SU-DHL-6 (cell line): ENCODE results near the gene PIAS2.

Source experiments
- H2AFZ ChIP-seq: fragments of 200-600 bp; sonication (generic); 2 replicates; pipeline ENCODE4 v1.6.1; 2014; ENCODE audit warnings: low read depth, mild to moderate bottlenecking, moderate library complexity, mixed read lengths, antibody characterized with exemption, low read length; ENCODE audit not compliant: severe bottlenecking
- H3F3A ChIP-seq: fragments of 200-600 bp; shearing (Covaris generic); 2 replicates; pipeline ENCODE4 v1.6.0; 2016; ENCODE audit warnings: antibody characterized with exemption, mild to moderate bottlenecking; ENCODE audit not compliant: insufficient read depth
- H3K27ac ChIP-seq: fragments of 200-600 bp; sonication (generic); 2 replicates; pipeline ENCODE4 v1.5.1; 2016; ENCODE audit warnings: low read depth, mild to moderate bottlenecking, low read length, moderate library complexity, mixed read lengths
- H3K27me3 ChIP-seq: fragments of 200-600 bp; sonication (generic), shearing (Covaris generic); 2 replicates; pipeline ENCODE4 v1.6.0; 2014; ENCODE audit warnings: mild to moderate bottlenecking, low read length
- H3K36me3 ChIP-seq: fragments of 200-600 bp; sonication (generic); 2 replicates; pipeline ENCODE4 v1.6.1; 2014; ENCODE audit warnings: mild to moderate bottlenecking, low read length, mixed read lengths
- H3K4me2 ChIP-seq: fragments of 300-600, 200-600 bp; shearing (Covaris generic), sonication (generic); 2 replicates; pipeline ENCODE4 v1.6.0; 2014; ENCODE audit warnings: low read length, low read depth, mild to moderate bottlenecking; ENCODE audit not compliant: poor library complexity, severe bottlenecking
- H3K4me3 ChIP-seq: fragments of 200-600 bp; sonication (generic); 2 replicates; pipeline ENCODE4 v1.5.1; 2014; ENCODE audit warnings: antibody characterized with exemption, low read length, mild to moderate bottlenecking, mixed read lengths; ENCODE audit not compliant: insufficient read depth, poor library complexity, severe bottlenecking
- H3K79me2 ChIP-seq: fragments of 200-600 bp; sonication (generic); 2 replicates; pipeline ENCODE4 v1.6.1; 2014; ENCODE audit warnings: mild to moderate bottlenecking, low read length, moderate library complexity; ENCODE audit not compliant: insufficient read depth
- H3K9ac ChIP-seq: fragments of 200-600 bp; sonication (generic); 2 replicates; pipeline ENCODE4 v1.7.0; 2014; ENCODE audit warnings: mild to moderate bottlenecking, low read length
- H3K9me2 ChIP-seq: fragments of 200-600 bp; sonication (generic); replicated peaks from 2 replicates; pipeline ENCODE4 v1.6.1; 2014; ENCODE audit warnings: low read length; ENCODE audit not compliant: insufficient read depth
- H3K9me3 ChIP-seq: fragments of 200-600 bp; sonication (generic); 2 replicates; pipeline ENCODE4 v1.6.1; 2014; ENCODE audit warnings: low read length, mixed read lengths; ENCODE audit not compliant: insufficient read depth
- H4K20me1 ChIP-seq: fragments of 200-600 bp; sonication (generic); 2 replicates; pipeline ENCODE4 v1.6.1; 2014; ENCODE audit warnings: low read depth, mild to moderate bottlenecking, antibody characterized with exemption, low read length, moderate library complexity, mixed read lengths
- EZH2phosphoT487 ChIP-seq: fragments of 200-600 bp; sonication (generic), shearing (Covaris generic); conservative IDR thresholded peaks from 2 replicates; pipeline ENCODE4 v1.6.1; 2018; ENCODE audit warnings: mild to moderate bottlenecking, antibody characterized with exemption, low read length, moderate library complexity, mixed read lengths
- TF ChIP-seq, protein P1 (sequence below): fragments of 200-600 bp; sonication (generic); IDR thresholded peaks from one replicate; pipeline ENCODE4 v1.5.1; 2017; ENCODE audit warnings: antibody characterized with exemption, mild to moderate bottlenecking, low read length, moderate library complexity; ENCODE audit not compliant: insufficient read depth, poor library complexity, severe bottlenecking

The PIAS2 gene

DNA sequence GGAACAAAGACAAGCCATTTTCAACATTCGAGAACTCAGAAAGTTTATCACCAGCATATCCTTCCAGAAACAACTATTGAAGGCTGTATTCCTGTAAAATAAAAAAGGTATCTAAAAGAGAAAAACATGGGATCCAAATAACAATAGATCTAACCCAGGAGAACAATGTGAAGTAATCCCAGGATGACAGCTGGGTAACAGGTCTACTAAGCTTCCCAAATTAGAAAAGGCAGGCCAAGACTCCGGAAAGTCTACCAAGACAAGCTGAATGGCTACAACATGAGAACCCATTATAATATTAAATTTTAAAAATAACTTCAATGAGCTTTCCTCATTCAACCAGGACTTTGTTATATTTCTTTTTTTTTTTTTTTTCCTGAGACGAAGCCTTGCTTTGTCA is 6.5 kb downstream of the PIAS2 start:
- H3K4me3 ChIP-seq, result no peak overlapping the region
- peaks cover 33% of the 10 kb centered on the region for H4K20me1 ChIP-seq
- no peak for TF ChIP-seq EZH2phosphoT487
- TF ChIP-seq, protein P1, sequence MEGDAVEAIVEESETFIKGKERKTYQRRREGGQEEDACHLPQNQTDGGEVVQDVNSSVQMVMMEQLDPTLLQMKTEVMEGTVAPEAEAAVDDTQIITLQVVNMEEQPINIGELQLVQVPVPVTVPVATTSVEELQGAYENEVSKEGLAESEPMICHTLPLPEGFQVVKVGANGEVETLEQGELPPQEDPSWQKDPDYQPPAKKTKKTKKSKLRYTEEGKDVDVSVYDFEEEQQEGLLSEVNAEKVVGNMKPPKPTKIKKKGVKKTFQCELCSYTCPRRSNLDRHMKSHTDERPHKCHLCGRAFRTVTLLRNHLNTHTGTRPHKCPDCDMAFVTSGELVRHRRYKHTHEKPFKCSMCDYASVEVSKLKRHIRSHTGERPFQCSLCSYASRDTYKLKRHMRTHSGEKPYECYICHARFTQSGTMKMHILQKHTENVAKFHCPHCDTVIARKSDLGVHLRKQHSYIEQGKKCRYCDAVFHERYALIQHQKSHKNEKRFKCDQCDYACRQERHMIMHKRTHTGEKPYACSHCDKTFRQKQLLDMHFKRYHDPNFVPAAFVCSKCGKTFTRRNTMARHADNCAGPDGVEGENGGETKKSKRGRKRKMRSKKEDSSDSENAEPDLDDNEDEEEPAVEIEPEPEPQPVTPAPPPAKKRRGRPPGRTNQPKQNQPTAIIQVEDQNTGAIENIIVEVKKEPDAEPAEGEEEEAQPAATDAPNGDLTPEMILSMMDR, result no peak
- no peaks in the 10 kb centered on the region for H3K27me3 ChIP-seq
- no peak overlapping the region for H3K9ac ChIP-seq
- H3K79me2 ChIP-seq, result peaks cover 99% of the 10 kb centered on the region
- no peak overlapping the region for H3K4me2 ChIP-seq
- peaks cover 8% of the 10 kb centered on the region; the same call in 1 of the 2 replicates for H3F3A ChIP-seq
- H3K9me3 ChIP-seq, result no peaks in the 10 kb centered on the region
- no peak overlapping the region for H2AFZ ChIP-seq
- H3K36me3 ChIP-seq, result peaks cover 10% of the 10 kb centered on the region
- no peak overlapping the region for H3K27ac ChIP-seq
- no peaks in the 10 kb centered on the region for H3K9me2 ChIP-seq

- TF ChIP-seq, protein P1, result no peak
- no peak for TF ChIP-seq EZH2phosphoT487
- Histone ChIP-seq H3K4me3 (no peak overlapping the region), H3K27ac (no peak overlapping the region), H3K4me2 (no peak overlapping the region), H3K9me2 (no peaks in the 10 kb centered on the region), H3K9me3 (no peaks in the 10 kb centered on the region), H3K27me3 (no peaks in the 10 kb centered on the region), H2AFZ (no peak overlapping the region), H3K36me3 (peaks cover 18% of the 10 kb centered on the region), H3K79me2 (peaks cover 99% of the 10 kb centered on the region), H3F3A (0 out of 2 replicates have a peak, but pooled peaks cover 5% of the 10 kb centered on the region), H4K20me1 (peaks cover 40% of the 10 kb centered on the region), H3K9ac (no peak overlapping the region)
These were observed 7.8 kb downstream of the PIAS2 start for GRCh38 chr18:46909497-46909896.

- Histone ChIP-seq H3F3A (0 out of 2 replicates have a peak, but pooled peaks cover 5% of the 10 kb centered on the region), H3K4me2 (no peak overlapping the region), H3K36me3 (peaks cover 19% of the 10 kb centered on the region)
These were observed 13.9 kb downstream of the PIAS2 start for GRCh38 chr18:46903406-46903805.

More at GRCh38 chr18:46903406-46903805, 13.9 kb downstream of the PIAS2 start:
- H3K27ac ChIP-seq, result no peak overlapping the region
- H3K27me3 ChIP-seq, result no peaks in the 10 kb centered on the region
- TF ChIP-seq, protein P1, result no peak
- TF ChIP-seq EZH2phosphoT487, result no peak
- no peak overlapping the region for H3K9ac ChIP-seq
- H3K9me2 ChIP-seq, result no peaks in the 10 kb centered on the region
- H3K79me2 ChIP-seq, result peaks cover 100% of the 10 kb centered on the region
- H4K20me1 ChIP-seq, result peaks cover 26% of the 10 kb centered on the region; the same call in 1 of the 2 replicates
- no peak overlapping the region for H3K4me3 ChIP-seq
- H2AFZ ChIP-seq, result no peak overlapping the region
- H3K9me3 ChIP-seq, result no peaks in the 10 kb centered on the region
